HEK293 (cell line): ENCODE results near the gene CSK.

Experiments
- CTCF ChIA-PET: fragments of 350-600 bp; formaldehyde crosslinking; extraction: SDS; loops from one replicate; lab custom pipeline; 2021; ENCODE audit warnings: antibody characterized with exemption; lab: Yijun Ruan, JAX
- POLR2A ChIA-PET: fragments of 300-600 bp; formaldehyde crosslinking; extraction: SDS; loops from one replicate; lab custom pipeline; 2020; ENCODE audit warnings: antibody characterized with exemption, inconsistent platforms; lab: Yijun Ruan, JAX
- H3K27ac ChIP-seq: fragments of 200-500 bp; sonication (Bioruptor generic); 2 replicates; pipeline ENCODE4 v1.5.1; 2014; ENCODE audit warnings: low read depth, low read length, control low read depth, inconsistent platforms; ENCODE audit errors: extremely low read depth
- H3K36me3 ChIP-seq, 2 experiments: fragments of 200-500 bp in 1 of 2; sonication (Bioruptor generic) in 1 of 2; 1 replicate in 1 of 2; 2 replicates in 1 of 2; pipeline ENCODE4 v1.5.1; 2014 to 2017; ENCODE audit warnings: inconsistent platforms in 2 of 2, low read length in 2 of 2; ENCODE audit not compliant: control insufficient read depth in 2 of 2, insufficient read depth in 1 of 2
- H3K4me1 ChIP-seq: fragments of 200-500 bp; sonication (Bioruptor generic); 2 replicates; pipeline ENCODE4 v1.5.1; 2014; ENCODE audit warnings: mild to moderate bottlenecking, low read length, inconsistent platforms; ENCODE audit not compliant: control insufficient read depth, insufficient read depth
- H3K4me3 ChIP-seq: 2 replicates; pipeline ENCODE4 v1.5.1; 2011; ENCODE audit warnings: low read depth, mild to moderate bottlenecking, control low read depth, low read length, moderate library complexity
- H3K9me3 ChIP-seq: fragments of 200-500 bp; sonication (Bioruptor generic); 2 replicates; pipeline ENCODE4 v1.5.1; 2014; ENCODE audit warnings: low read depth, low read length, inconsistent platforms; ENCODE audit not compliant: control insufficient read depth, insufficient read depth
- AEBP2 ChIP-seq: fragments of 450-650 bp; formaldehyde crosslinking; IDR thresholded peaks from 2 replicates; pipeline ENCODE4 v1.5.1; 2016; ENCODE audit warnings: missing biosample characterization, missing genetic modification characterization, borderline replicate concordance
- BCL11A ChIP-seq: fragments of 450-650 bp; formaldehyde crosslinking; IDR thresholded peaks from 2 replicates; pipeline ENCODE4 v1.5.1; 2016; ENCODE audit warnings: low read depth, missing biosample characterization, missing genetic modification characterization
- IKZF3 ChIP-seq: fragments of 450-650 bp; IDR thresholded peaks from 2 replicates; pipeline ENCODE4 v1.5.0; 2018; ENCODE audit warnings: missing biosample characterization, mild to moderate bottlenecking, missing genetic modification characterization, moderate library complexity
- MEIS1 ChIP-seq: sonication (generic); formaldehyde crosslinking; IDR thresholded peaks from 2 replicates; pipeline ENCODE4 v1.8.1; 2022; ENCODE audit warnings: missing genetic modification reagents, mild to moderate bottlenecking, borderline replicate concordance
- PRDM4 ChIP-seq: fragments of 450-650 bp; formaldehyde crosslinking; IDR thresholded peaks from 2 replicates; pipeline ENCODE4 v1.5.1; 2017; ENCODE audit warnings: missing biosample characterization, missing genetic modification characterization
- YY1 ChIP-seq: fragments of 450-650 bp; formaldehyde crosslinking; IDR thresholded peaks from 2 replicates; pipeline ENCODE4 v1.5.1; 2018; ENCODE audit warnings: missing biosample characterization, missing genetic modification characterization
- ZBTB17 ChIP-seq: fragments of 450-650 bp; formaldehyde crosslinking; IDR thresholded peaks from 2 replicates; pipeline ENCODE4 v1.5.1; 2016; ENCODE audit warnings: missing biosample characterization, missing genetic modification characterization
- ZBTB21 ChIP-seq: fragments of 450-650 bp; formaldehyde crosslinking; IDR thresholded peaks from 2 replicates; pipeline ENCODE4 v1.5.1; 2017; ENCODE audit warnings: missing biosample characterization, missing genetic modification characterization
- ZBTB6 ChIP-seq: fragments of 450-650 bp; formaldehyde crosslinking; IDR thresholded peaks from 2 replicates; pipeline ENCODE4 v1.5.1; 2017; ENCODE audit warnings: missing biosample characterization, missing genetic modification characterization
- ZNF133 ChIP-seq: fragments of 450-650 bp; formaldehyde crosslinking; IDR thresholded peaks from 2 replicates; pipeline ENCODE4 v1.5.1; 2016; ENCODE audit warnings: missing biosample characterization, missing genetic modification characterization
- ZNF138 ChIP-seq: fragments of 450-650 bp; formaldehyde crosslinking; IDR thresholded peaks from 2 replicates; pipeline ENCODE4 v1.5.1; 2016; ENCODE audit warnings: missing biosample characterization, missing genetic modification characterization, borderline replicate concordance
- ZNF211 ChIP-seq: fragments of 450-650 bp; formaldehyde crosslinking; IDR thresholded peaks from 2 replicates; pipeline ENCODE4 v1.5.1; 2016; ENCODE audit warnings: low read depth, missing biosample characterization, missing genetic modification characterization
- ZNF391 ChIP-seq: fragments of 450-650 bp; formaldehyde crosslinking; IDR thresholded peaks from 2 replicates; pipeline ENCODE4 v1.5.1; 2016; ENCODE audit warnings: low read depth, missing biosample characterization, missing genetic modification characterization, borderline replicate concordance
- ZNF433 ChIP-seq: fragments of 450-650 bp; formaldehyde crosslinking; IDR thresholded peaks from 2 replicates; pipeline ENCODE4 v1.5.1; 2016; ENCODE audit warnings: missing biosample characterization, missing genetic modification characterization, low read depth
- ZNF514 ChIP-seq: fragments of 450-650 bp; formaldehyde crosslinking; IDR thresholded peaks from 2 replicates; pipeline ENCODE4 v1.5.1; 2016; ENCODE audit warnings: missing biosample characterization, missing genetic modification characterization
- ZNF621 ChIP-seq: fragments of 450-650 bp; formaldehyde crosslinking; IDR thresholded peaks from 2 replicates; pipeline ENCODE4 v1.5.1; 2017; ENCODE audit warnings: missing biosample characterization, missing genetic modification characterization
- ZNF623 ChIP-seq: fragments of 450-650 bp; formaldehyde crosslinking; IDR thresholded peaks from 2 replicates; pipeline ENCODE4 v1.5.1; 2016; ENCODE audit warnings: missing biosample characterization, missing genetic modification characterization
- ZNF624 ChIP-seq: fragments of 450-650 bp; formaldehyde crosslinking; IDR thresholded peaks from 2 replicates; pipeline ENCODE4 v1.5.1; 2017; ENCODE audit warnings: missing biosample characterization, missing genetic modification characterization
- ZNF639 ChIP-seq: fragments of 450-650 bp; formaldehyde crosslinking; IDR thresholded peaks from 2 replicates; pipeline ENCODE4 v1.5.1; 2016; ENCODE audit warnings: missing biosample characterization, missing genetic modification characterization
- ZNF843 ChIP-seq: fragments of 450-650 bp; formaldehyde crosslinking; IDR thresholded peaks from 2 replicates; pipeline ENCODE4 v1.5.1; 2016; ENCODE audit warnings: missing biosample characterization, missing genetic modification characterization
- ZSCAN30 ChIP-seq: fragments of 450-650 bp; IDR thresholded peaks from 2 replicates; pipeline ENCODE4 v1.5.1; 2018; ENCODE audit warnings: missing biosample characterization, mild to moderate bottlenecking, missing genetic modification characterization, moderate library complexity

CSK gene

GRCh38 chr15:74824976-74825375 lies 43.1 kb downstream of the CSK start:
- H3K27ac ChIP-seq = no peak overlapping the region
- POLR2A ChIA-PET = interaction anchor here (0.6 kb wide), 2 partner anchors 60 to 176 kb away, joined by 3 to 4 read pairs; no protein-coding TSS in a partner anchor
- CTCF ChIA-PET = no interaction called here
- no peaks in the 10 kb centered on the region for H3K36me3 ChIP-seq
- no peak overlapping the region for H3K4me3 ChIP-seq
- no peaks in the 10 kb centered on the region for H3K9me3 ChIP-seq
- 0 out of 2 replicates have a peak, but pooled peaks cover 2% of the 10 kb centered on the region for H3K4me1 ChIP-seq
- TF ChIP-seq ZNF639 (tag by site-specific recombination) = no peak
- TF ChIP-seq ZSCAN30 (tag by site-specific recombination) = no peak
- TF ChIP-seq PRDM4 = no peak
- no peak for TF ChIP-seq ZBTB6 (tag by site-specific recombination)
- TF ChIP-seq ZNF621 (tag by site-specific recombination) = no peak
- no peak for TF ChIP-seq ZNF843 (tag by site-specific recombination)
- TF ChIP-seq ZNF138 = no peak
- no peak for TF ChIP-seq ZNF624
- no peak for TF ChIP-seq BCL11A (tag by site-specific recombination)
- no peak for TF ChIP-seq ZNF211 (tag by site-specific recombination)
- no peak for TF ChIP-seq IKZF3 (tag by site-specific recombination)
- no peak for TF ChIP-seq ZNF133
- no peak for TF ChIP-seq ZNF623 (tag by site-specific recombination)
- TF ChIP-seq MEIS1 (CRISPR knock-in tag) = no peak
- no peak for TF ChIP-seq ZBTB21 (tag by site-specific recombination)
- TF ChIP-seq ZNF514 (tag by site-specific recombination) = no peak

- H3K27ac ChIP-seq = no peak overlapping the region
- no peak overlapping the region for H3K4me3 ChIP-seq
- POLR2A ChIA-PET = interaction anchor here (0.7 kb wide), 1 partner anchor 13 kb away, joined by 3 read pairs; the partner anchor contains the start of gene LMAN1L
- 0 out of 2 replicates have a peak, but pooled peaks cover 2% of the 10 kb centered on the region for H3K4me1 ChIP-seq
- CTCF ChIA-PET = interaction anchor here (0.5 to 8.3 kb wide), 5 partner anchors 47 to 957 kb away, joined by 3 to 63 read pairs (median 3); no protein-coding TSS in a partner anchor
- no peaks in the 10 kb centered on the region for H3K36me3 ChIP-seq
- no peaks in the 10 kb centered on the region for H3K9me3 ChIP-seq
- no peak for TF ChIP-seq ZNF133
- TF ChIP-seq AEBP2 = no peak
- TF ChIP-seq ZNF433 (tag by site-specific recombination) = no peak
- TF ChIP-seq ZBTB17 (tag by site-specific recombination) = no peak
- TF ChIP-seq ZNF391 (tag by site-specific recombination) = no peak
- TF ChIP-seq YY1 (tag by site-specific recombination) = no peak
- TF ChIP-seq BCL11A (tag by site-specific recombination) = no peak
Measured at GRCh38 chr15:74825866-74826265, 44.0 kb downstream of the CSK start.
